HCT116 (cell line): ENCODE measurements around the gene LLGL2. TPM values are rescaled to one million over a fixed set of nuclear protein-coding genes. Genes with fewer than 3 reads are reported as not detected.

Source experiments
- ATAC-seq: fragments of 200-7000 bp; cut with Tn5 transposase; 2 replicates; pipeline ENCODE4 v1.9.1; 2020; ENCODE audit warnings: mild to moderate bottlenecking, moderate library complexity
- BruUV-seq: library from RNA; stranded (reverse); fragments of 400-500 nt; replicated peaks from 2 replicates; lab custom pipeline; 2021; lab: Mats Ljungman, UMichigan
- CTCF ChIA-PET: fragments of 300-600 bp; sonication (Branson Sonifier 250); formaldehyde crosslinking; loops from one replicate; lab custom pipeline; 2021; ENCODE audit warnings: antibody characterized with exemption; lab: Charles Lee
- POLR2A ChIA-PET: fragments of 300-600, 350-600 bp; sonication (Branson Sonifier 250); formaldehyde crosslinking; loops from one replicate; lab custom pipeline; 2021; ENCODE audit warnings: antibody characterized with exemption; lab: Charles Lee
- RAD21 ChIA-PET, 2 experiments: fragments of 300-600 bp; sonication (Branson Sonifier 250); formaldehyde crosslinking; loops; one replicate each; lab custom pipeline; 2023; ENCODE audit warnings: low total read pairs in 2 of 2; ENCODE audit not compliant: uncharacterized antibody in 2 of 2, unreplicated experiment in 2 of 2, low non-redundant PET in 1 of 2; lab: Charles Lee
- DNase-seq: peaks from one replicate; pipeline ENCODE4 v3.0.0-alpha.2; 2010; ENCODE audit warnings: low read depth, low spot score
- H2AFZ ChIP-seq: fragments of 200-600 bp; shearing (Covaris generic), sonication (generic); 2 replicates; pipeline ENCODE4 v1.6.1; 2017; ENCODE audit warnings: low read depth, mixed run types, mixed read lengths, antibody characterized with exemption, low read length; ENCODE audit not compliant: poor library complexity, severe bottlenecking
- H3K27ac ChIP-seq: 2 replicates; pipeline ENCODE4 v1.5.1; 2012; ENCODE audit warnings: low read depth, low read length
- H3K27me3 ChIP-seq: fragments of 200-600 bp; sonication (generic); 2 replicates; pipeline ENCODE4 v1.6.1; 2016; ENCODE audit warnings: mixed run types, low read length, mixed read lengths; ENCODE audit not compliant: insufficient read depth
- H3K36me3 ChIP-seq, 2 experiments: fragments of 200-500 bp in 1 of 2; fragments of 200-600 bp in 1 of 2; sonication (Bioruptor generic) in 1 of 2; sonication (generic) in 1 of 2; 2 replicates each; pipeline versions ENCODE4 v1.5.1 to v1.6.1; 2014 to 2016; ENCODE audit warnings: low read length in 2 of 2, inconsistent platforms in 1 of 2, mixed read lengths in 1 of 2, mixed run types in 1 of 2; ENCODE audit not compliant: insufficient read depth in 2 of 2, control insufficient read depth in 1 of 2
- H3K4me1 ChIP-seq, 2 experiments: fragments of 200-600 bp in 1 of 2; sonication (generic) in 1 of 2; 2 replicates each; pipeline versions ENCODE4 v1.5.1 to v1.6.1; 2012 to 2017; ENCODE audit warnings: low read length in 2 of 2, inconsistent platforms in 1 of 2, mild to moderate bottlenecking in 1 of 2, mixed read lengths in 1 of 2, mixed run types in 1 of 2, moderate library complexity in 1 of 2; ENCODE audit not compliant: insufficient read depth in 2 of 2, control insufficient read depth in 1 of 2
- H3K4me2 ChIP-seq: fragments of 200-600 bp; sonication (generic); 2 replicates; pipeline ENCODE4 v1.6.1; 2017; ENCODE audit warnings: mixed run types, low read length, mixed read lengths
- H3K4me3 ChIP-seq, 2 experiments: fragments of 200-600 bp in 1 of 2; sonication (generic) in 1 of 2; replicated peaks in 1 of 2; 2 replicates each; pipeline ENCODE4 v1.5.1; 2011 to 2016; ENCODE audit warnings: low read length in 2 of 2, control low read depth in 1 of 2, low read depth in 1 of 2, mild to moderate bottlenecking in 1 of 2, mixed read lengths in 1 of 2, mixed run types in 1 of 2
- H3K79me2 ChIP-seq: fragments of 200-600 bp; sonication (generic); 2 replicates; pipeline ENCODE4 v1.6.1; 2017; ENCODE audit warnings: mild to moderate bottlenecking, mixed run types, low read length, moderate library complexity, mixed read lengths; ENCODE audit not compliant: insufficient read depth
- H3K9ac ChIP-seq: fragments of 200-600 bp; sonication (generic); 2 replicates; pipeline ENCODE4 v1.6.1; 2016; ENCODE audit warnings: low read length, mixed read lengths
- H3K9me2 ChIP-seq: fragments of 200-600 bp; sonication (generic), shearing (Covaris generic); 2 replicates; pipeline ENCODE4 v1.6.1; 2017; ENCODE audit warnings: mixed run types, mild to moderate bottlenecking, moderate library complexity; ENCODE audit not compliant: insufficient read depth
- H3K9me3 ChIP-seq, 2 experiments: fragments of 200-500 bp in 1 of 2; fragments of 200-600 bp in 1 of 2; sonication (Bioruptor generic) in 1 of 2; sonication (generic) in 1 of 2; 2 replicates each; pipeline ENCODE4 v1.6.1; 2014 to 2017; ENCODE audit warnings: low read length in 2 of 2, mixed read lengths in 2 of 2, inconsistent platforms in 1 of 2, low read depth in 1 of 2, mild to moderate bottlenecking in 1 of 2, mixed run types in 1 of 2, moderate library complexity in 1 of 2; ENCODE audit not compliant: control insufficient read depth in 1 of 2, insufficient read depth in 1 of 2
- H4K20me1 ChIP-seq: fragments of 200-600 bp; sonication (generic), shearing (Covaris generic); 2 replicates; pipeline ENCODE4 v1.6.1; 2017; ENCODE audit warnings: mixed run types, mild to moderate bottlenecking, moderate library complexity; ENCODE audit not compliant: insufficient read depth
- CBX3 ChIP-seq: IDR thresholded peaks from 2 replicates; pipeline ENCODE4 v1.6.1; 2012; ENCODE audit warnings: low read depth
- EZH2 ChIP-seq: fragments of 200-600 bp; sonication (generic); IDR thresholded peaks from 2 replicates; pipeline ENCODE4 v1.6.1; 2017; ENCODE audit warnings: antibody characterized with exemption, mixed run types
- EZH2phosphoT487 ChIP-seq: fragments of 200-600 bp; IDR thresholded peaks from 2 replicates; pipeline ENCODE4 v1.6.1; 2018; ENCODE audit warnings: antibody characterized with exemption, borderline replicate concordance
- FOSL1 ChIP-seq: IDR thresholded peaks from 2 replicates; pipeline ENCODE4 v1.6.1; 2012; ENCODE audit warnings: low read depth
- JUND ChIP-seq: IDR thresholded peaks from 2 replicates; pipeline ENCODE4 v1.6.1; 2012
- POLR2A ChIP-seq: IDR thresholded peaks from 2 replicates; pipeline ENCODE4 v1.7.0; 2011; ENCODE audit warnings: borderline replicate concordance; ENCODE audit not compliant: insufficient read depth, insufficient read length; ENCODE audit errors: extremely low read depth
- RAD21 ChIP-seq: IDR thresholded peaks from 2 replicates; pipeline ENCODE4 v1.6.1; 2012; ENCODE audit warnings: low read depth, mild to moderate bottlenecking
- YY1 ChIP-seq: IDR thresholded peaks from 2 replicates; pipeline ENCODE4 v1.6.1; 2011; ENCODE audit warnings: low read length, low read depth, moderate library complexity, mild to moderate bottlenecking; ENCODE audit not compliant: insufficient replicate concordance; ENCODE audit errors: extremely low read depth
- ZFX ChIP-seq: fragments of 450-650 bp; IDR thresholded peaks from 2 replicates; pipeline ENCODE4 v1.6.1; 2017
- ZNF274 ChIP-seq: fragments of 200-500 bp; sonication (Bioruptor generic); IDR thresholded peaks from 2 replicates; pipeline ENCODE4 v1.6.1; 2014; ENCODE audit warnings: mild to moderate bottlenecking, low read depth, low read length, inconsistent platforms
- intact Hi-C: fragments of 100-400 bp; cut with micrococcal nuclease; formaldehyde crosslinking; loops from 2 replicates; pipeline ENCODE4 v1.10.0; 2022
- total RNA-seq: library from RNA; stranded (reverse); gene quantifications from one replicate; pipeline ENCODE4 v1.2.1, GENCODE V29; 2021; ENCODE audit not compliant: unreplicated experiment
- TF ChIP-seq, protein P1 (sequence below): IDR thresholded peaks from 2 replicates; pipeline ENCODE4 v1.6.1; 2012

The LLGL2 gene
- total RNA-seq, 1 experiment from 2014 or later = 209 TPM

DNA sequence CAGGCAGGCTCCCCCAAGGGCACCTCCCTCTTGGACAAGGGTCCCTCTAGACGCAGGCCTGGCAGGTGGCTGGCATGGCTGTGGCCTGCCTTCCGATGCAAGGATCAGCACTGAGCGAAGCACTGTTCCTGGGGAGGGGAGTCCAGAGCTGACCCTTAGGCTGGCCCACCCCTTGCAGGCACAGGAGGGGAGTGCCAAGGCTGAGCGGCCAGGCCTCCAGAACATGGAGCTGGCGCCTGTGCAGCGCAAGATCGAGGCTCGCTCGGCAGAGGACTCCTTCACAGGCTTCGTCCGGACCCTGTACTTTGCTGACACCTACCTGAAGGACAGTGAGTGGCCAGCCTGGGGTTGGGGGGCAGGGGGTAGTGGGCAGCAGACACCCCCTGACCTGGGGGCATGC is 45.3 kb downstream of the LLGL2 start:
- peaks cover 13 to 17% of the 10 kb centered on the region in 2 experiments; a peak in 3 of 4 replicates for H3K36me3 ChIP-seq
- TF ChIP-seq JUND (no peak), POLR2A (no peak)
- TF ChIP-seq, all 23 proteins: peak for 0
- Histone ChIP-seq H3K9ac (no peak overlapping the region), H3K27ac (no peak overlapping the region), H3K4me1 (no peaks in the 10 kb centered on the region), H4K20me1 (no peaks in the 10 kb centered on the region), H3K27me3 (no peaks in the 10 kb centered on the region), H3K9me2 (no peaks in the 10 kb centered on the region), H2AFZ (no peak overlapping the region), H3K79me2 (no peaks in the 10 kb centered on the region), H3K9me3 (no peaks in the 10 kb centered on the region), H3K4me2 (no peak overlapping the region), H3K4me3 (no peak overlapping the region)
- no peak for ATAC-seq
- CTCF ChIA-PET = no interaction called here
- RAD21 ChIA-PET = no interaction called here
- no peak for DNase-seq
- intact Hi-C loops = no loop called here
- POLR2A ChIA-PET = no interaction called here
- BruUV-seq = no TSS peak

DNA sequence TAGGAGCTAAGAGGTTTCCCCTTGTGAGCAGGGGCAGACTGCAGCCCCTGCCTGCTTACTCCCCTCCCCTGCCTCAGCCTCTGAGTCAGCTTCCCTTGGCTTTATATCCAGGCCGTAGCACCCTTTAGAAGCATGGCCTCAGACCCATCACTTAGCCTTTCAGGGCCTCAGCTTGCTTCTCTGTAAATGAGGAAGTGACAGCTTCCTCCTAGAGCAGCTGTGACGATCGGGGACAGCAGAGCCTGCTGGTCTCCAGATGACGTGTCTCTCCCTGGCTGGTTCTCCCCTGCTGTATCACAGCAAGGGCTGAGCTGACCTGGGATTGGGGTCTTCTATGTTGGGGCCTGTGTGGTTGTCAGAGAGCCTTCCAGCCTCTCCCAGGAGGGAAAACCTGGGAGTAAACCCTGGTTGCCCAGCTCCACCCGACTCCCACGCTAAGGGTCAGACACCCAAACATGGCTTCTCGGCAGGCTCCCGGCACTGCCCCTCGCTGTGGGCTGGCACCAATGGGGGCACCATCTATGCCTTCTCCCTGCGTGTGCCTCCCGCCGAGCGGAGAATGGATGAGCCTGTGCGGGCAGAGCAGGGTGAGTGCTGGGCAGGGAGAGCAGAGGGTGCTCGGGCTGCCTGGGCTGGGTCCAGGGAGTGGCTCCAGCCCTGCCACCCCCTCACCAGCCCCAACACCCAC is 45.8 kb downstream of the LLGL2 start:
- ATAC-seq = no peak
- no peak overlapping the region for H2AFZ ChIP-seq
- H3K27ac ChIP-seq = peak overlapping the region; percentile 10; the same call in 1 of the 2 replicates
- H3K27me3 ChIP-seq = no peaks in the 10 kb centered on the region
- H3K4me1 ChIP-seq = no peaks in the 10 kb centered on the region
- POLR2A ChIA-PET = no interaction called here
- H4K20me1 ChIP-seq = no peaks in the 10 kb centered on the region
- no peaks in the 10 kb centered on the region for H3K79me2 ChIP-seq
- no peaks in the 10 kb centered on the region for H3K9me3 ChIP-seq
- DNase-seq = no peak
- intact Hi-C loops = no loop called here
- TF ChIP-seq CBX3 (no peak), FOSL1 (no peak), JUND (no peak), YY1 (no peak), ZNF274 (no peak), EZH2 (no peak), EZH2phosphoT487 (no peak), RAD21 (no peak), ZFX (no peak)
- TF ChIP-seq, protein P1, sequence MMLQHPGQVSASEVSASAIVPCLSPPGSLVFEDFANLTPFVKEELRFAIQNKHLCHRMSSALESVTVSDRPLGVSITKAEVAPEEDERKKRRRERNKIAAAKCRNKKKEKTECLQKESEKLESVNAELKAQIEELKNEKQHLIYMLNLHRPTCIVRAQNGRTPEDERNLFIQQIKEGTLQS = no peak
- TF ChIP-seq, all 23 proteins: peak for 0
- ChIA-PET RAD21 (no interaction called here), CTCF (no interaction called here)
- Histone ChIP-seq H3K4me3 (no peak overlapping the region), H3K4me2 (no peak overlapping the region), H3K9ac (no peak overlapping the region), H3K36me3 (peaks cover 12 to 15% of the 10 kb centered on the region in 2 experiments; a peak in 3 of 4 replicates), H3K9me2 (no peaks in the 10 kb centered on the region)
- no TSS peak for BruUV-seq
